ENCODE data around the gene TMEM132D.

DNA sequence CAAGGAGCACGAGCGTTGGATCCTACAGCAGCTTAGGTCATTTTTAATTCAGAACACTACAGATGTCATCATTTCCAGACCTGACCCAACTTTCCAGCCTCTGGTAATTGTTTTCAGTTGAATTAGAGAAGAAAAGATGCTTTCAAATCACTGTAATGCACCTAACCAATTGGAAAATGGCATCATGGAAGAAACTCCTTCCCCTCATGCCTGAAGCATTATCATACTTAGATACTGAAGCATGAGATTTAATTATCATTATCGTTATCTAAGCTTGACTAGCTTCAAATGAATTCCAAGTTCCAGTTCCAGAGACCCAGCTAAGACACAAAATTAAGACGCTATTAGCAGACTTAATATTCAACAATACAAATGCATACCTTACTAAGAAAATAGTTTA lies 299.3 kb downstream of the TMEM132D start:
- TF ChIP-seq, protein P1, sequence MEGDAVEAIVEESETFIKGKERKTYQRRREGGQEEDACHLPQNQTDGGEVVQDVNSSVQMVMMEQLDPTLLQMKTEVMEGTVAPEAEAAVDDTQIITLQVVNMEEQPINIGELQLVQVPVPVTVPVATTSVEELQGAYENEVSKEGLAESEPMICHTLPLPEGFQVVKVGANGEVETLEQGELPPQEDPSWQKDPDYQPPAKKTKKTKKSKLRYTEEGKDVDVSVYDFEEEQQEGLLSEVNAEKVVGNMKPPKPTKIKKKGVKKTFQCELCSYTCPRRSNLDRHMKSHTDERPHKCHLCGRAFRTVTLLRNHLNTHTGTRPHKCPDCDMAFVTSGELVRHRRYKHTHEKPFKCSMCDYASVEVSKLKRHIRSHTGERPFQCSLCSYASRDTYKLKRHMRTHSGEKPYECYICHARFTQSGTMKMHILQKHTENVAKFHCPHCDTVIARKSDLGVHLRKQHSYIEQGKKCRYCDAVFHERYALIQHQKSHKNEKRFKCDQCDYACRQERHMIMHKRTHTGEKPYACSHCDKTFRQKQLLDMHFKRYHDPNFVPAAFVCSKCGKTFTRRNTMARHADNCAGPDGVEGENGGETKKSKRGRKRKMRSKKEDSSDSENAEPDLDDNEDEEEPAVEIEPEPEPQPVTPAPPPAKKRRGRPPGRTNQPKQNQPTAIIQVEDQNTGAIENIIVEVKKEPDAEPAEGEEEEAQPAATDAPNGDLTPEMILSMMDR (IDR thresholded peaks at IDR 0.05) = no peak
- TF ChIP-seq, protein P2, sequence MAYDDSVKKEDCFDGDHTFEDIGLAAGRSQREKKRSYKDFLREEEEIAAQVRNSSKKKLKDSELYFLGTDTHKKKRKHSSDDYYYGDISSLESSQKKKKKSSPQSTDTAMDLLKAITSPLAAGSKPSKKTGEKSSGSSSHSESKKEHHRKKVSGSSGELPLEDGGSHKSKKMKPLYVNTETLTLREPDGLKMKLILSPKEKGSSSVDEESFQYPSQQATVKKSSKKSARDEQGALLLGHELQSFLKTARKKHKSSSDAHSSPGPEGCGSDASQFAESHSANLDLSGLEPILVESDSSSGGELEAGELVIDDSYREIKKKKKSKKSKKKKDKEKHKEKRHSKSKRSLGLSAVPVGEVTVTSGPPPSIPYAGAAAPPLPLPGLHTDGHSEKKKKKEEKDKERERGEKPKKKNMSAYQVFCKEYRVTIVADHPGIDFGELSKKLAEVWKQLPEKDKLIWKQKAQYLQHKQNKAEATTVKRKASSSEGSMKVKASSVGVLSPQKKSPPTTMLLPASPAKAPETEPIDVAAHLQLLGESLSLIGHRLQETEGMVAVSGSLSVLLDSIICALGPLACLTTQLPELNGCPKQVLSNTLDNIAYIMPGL (CRISPR knock-in tag; IDR thresholded peaks at IDR 0.05) = no peak
- TF ChIP-seq ZNF263 (CRISPR knock-in tag; IDR thresholded peaks at IDR 0.05; ENCODE audit: low read depth) = no peak
- TF ChIP-seq ZNF232 (CRISPR knock-in tag; IDR thresholded peaks at IDR 0.05) = no peak
- TF ChIP-seq TEAD1 (CRISPR knock-in tag; IDR thresholded peaks at IDR 0.05) = no peak
- no peak for TF ChIP-seq NR2C2 (CRISPR knock-in tag; IDR thresholded peaks at IDR 0.05)
- TF ChIP-seq NR1H2 (CRISPR knock-in tag; IDR thresholded peaks at IDR 0.05) = no peak
- no peak for TF ChIP-seq NR3C1 (CRISPR knock-in tag; conservative IDR thresholded peaks at IDR 0.05; ENCODE audit: low read depth)
- TF ChIP-seq, protein P3, sequence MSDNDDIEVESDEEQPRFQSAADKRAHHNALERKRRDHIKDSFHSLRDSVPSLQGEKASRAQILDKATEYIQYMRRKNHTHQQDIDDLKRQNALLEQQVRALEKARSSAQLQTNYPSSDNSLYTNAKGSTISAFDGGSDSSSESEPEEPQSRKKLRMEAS (CRISPR knock-in tag; IDR thresholded peaks at IDR 0.05) = no peak
- TF ChIP-seq, protein P4, sequence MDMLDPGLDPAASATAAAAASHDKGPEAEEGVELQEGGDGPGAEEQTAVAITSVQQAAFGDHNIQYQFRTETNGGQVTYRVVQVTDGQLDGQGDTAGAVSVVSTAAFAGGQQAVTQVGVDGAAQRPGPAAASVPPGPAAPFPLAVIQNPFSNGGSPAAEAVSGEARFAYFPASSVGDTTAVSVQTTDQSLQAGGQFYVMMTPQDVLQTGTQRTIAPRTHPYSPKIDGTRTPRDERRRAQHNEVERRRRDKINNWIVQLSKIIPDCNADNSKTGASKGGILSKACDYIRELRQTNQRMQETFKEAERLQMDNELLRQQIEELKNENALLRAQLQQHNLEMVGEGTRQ (CRISPR knock-in tag; IDR thresholded peaks at IDR 0.05) = no peak
- TF ChIP-seq, protein P5, sequence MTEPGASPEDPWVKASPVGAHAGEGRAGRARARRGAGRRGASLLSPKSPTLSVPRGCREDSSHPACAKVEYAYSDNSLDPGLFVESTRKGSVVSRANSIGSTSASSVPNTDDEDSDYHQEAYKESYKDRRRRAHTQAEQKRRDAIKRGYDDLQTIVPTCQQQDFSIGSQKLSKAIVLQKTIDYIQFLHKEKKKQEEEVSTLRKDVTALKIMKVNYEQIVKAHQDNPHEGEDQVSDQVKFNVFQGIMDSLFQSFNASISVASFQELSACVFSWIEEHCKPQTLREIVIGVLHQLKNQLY (CRISPR knock-in tag; IDR thresholded peaks at IDR 0.05) = no peak
- TF ChIP-seq, protein P6, sequence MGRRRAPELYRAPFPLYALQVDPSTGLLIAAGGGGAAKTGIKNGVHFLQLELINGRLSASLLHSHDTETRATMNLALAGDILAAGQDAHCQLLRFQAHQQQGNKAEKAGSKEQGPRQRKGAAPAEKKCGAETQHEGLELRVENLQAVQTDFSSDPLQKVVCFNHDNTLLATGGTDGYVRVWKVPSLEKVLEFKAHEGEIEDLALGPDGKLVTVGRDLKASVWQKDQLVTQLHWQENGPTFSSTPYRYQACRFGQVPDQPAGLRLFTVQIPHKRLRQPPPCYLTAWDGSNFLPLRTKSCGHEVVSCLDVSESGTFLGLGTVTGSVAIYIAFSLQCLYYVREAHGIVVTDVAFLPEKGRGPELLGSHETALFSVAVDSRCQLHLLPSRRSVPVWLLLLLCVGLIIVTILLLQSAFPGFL (CRISPR knock-in tag; IDR thresholded peaks at IDR 0.05; ENCODE audit: borderline replicate concordance) = no peak
- TF ChIP-seq SP1 (CRISPR knock-in tag; conservative IDR thresholded peaks at IDR 0.05) = no peak
- no peak for TF ChIP-seq ZNF423 (CRISPR knock-in tag; IDR thresholded peaks at IDR 0.05)

Measured in WTC11 (cell line).